ENCODE results near the gene PFN3. TPM values are rescaled to one million over a fixed set of nuclear protein-coding genes. Genes with fewer than 3 reads are reported as not detected.

PFN3 gene
- total and polyA plus RNA-seq, 2 of the 4 experiments (the other 2 are of a cell fraction), result not detected

DNA sequence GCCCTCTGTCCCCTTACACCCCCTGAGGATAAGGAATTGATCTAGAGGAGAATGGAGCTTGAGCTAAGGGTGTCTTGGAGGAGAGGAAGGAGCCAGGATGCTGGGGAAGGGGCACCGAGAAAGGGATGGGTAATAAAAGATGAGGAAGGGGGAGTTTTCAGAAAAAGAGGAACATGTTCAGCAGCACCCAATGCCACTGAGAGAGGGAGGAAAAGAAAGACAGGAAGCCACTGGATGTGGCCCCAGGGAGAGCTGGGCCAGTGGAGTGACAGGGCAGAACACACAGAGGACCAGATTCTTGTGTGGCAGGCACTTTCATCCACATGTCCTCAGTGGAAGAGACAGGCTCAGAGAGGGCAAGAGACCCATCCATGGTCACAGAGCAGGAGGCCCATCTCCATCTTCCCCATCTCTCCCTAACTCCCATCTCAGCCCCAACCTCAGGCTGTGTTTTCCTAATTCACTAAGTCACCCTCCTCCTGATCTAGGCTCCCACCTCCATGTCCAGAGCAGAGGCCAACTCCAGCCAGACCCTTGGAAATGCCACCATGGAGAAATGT, 7.2 kb downstream of the PFN3 start:
- intact Hi-C loops (cut with micrococcal nuclease), result no loop called here
- no peak overlapping the region for H4K91ac ChIP-seq (ENCODE audit: insufficient read depth, low read depth, low read length)
- no TSS peak for BruUV-seq (replicated peaks)

More for the DNA sequence above, 7.2 kb downstream of the PFN3 start:
- Histone ChIP-seq H3K18ac (ENCODE audit: low read depth, low read length) (no peak overlapping the region), H3K9me1 (ENCODE audit: insufficient read depth, low read length) (peaks cover 13% of the 10 kb centered on the region), H3K79me1 (ENCODE audit: low read depth in 1 of 2, low read length in 2 of 2) (peaks cover 0 to 2% of the 10 kb centered on the region in 2 experiments; a peak in 1 of 4 replicates), H3K27me3 (ENCODE audit: control insufficient read depth, insufficient read depth, low read length) (peaks cover 40% of the 10 kb centered on the region), H2BK20ac (ENCODE audit: low read depth, low read length) (no peak overlapping the region), H3K27ac (ENCODE audit: insufficient read depth, low read length) (no peak overlapping the region), H2BK120ac (ENCODE audit: low read depth, low read length) (no peak overlapping the region), H3K14ac (replicated peaks; ENCODE audit: low read depth, low read length) (no peak overlapping the region), H4K8ac (ENCODE audit: low read depth in 2 of 2, low read length in 2 of 2) (no peak overlapping the region), H2AFZ (replicated peaks; ENCODE audit: low read length, poor library complexity) (no peak overlapping the region), H3K4me1 (ENCODE audit: control insufficient read depth, insufficient read depth, low read length) (peaks cover 16% of the 10 kb centered on the region), H3K9ac (ENCODE audit: low read depth, low read length) (no peak overlapping the region), H4K5ac (ENCODE audit: low read depth, low read length) (no peak overlapping the region), H3K4me2 (ENCODE audit: low read depth, low read length) (no peak overlapping the region), H2BK5ac (ENCODE audit: low read depth, low read length, poor library complexity, severe bottlenecking) (no peak overlapping the region), H2AK5ac (ENCODE audit: low read depth, low read length) (no peak overlapping the region; the same call in 1 of the 2 replicates), H3K56ac (ENCODE audit: extremely low read depth, insufficient read depth, low read length) (no peak overlapping the region), H2AK9ac (replicated peaks; ENCODE audit: low read depth, low read length, poor library complexity) (no peak overlapping the region), H3K36me3 (ENCODE audit: control insufficient read depth, insufficient read depth, low read length) (no peaks in the 10 kb centered on the region), H3K9me3 (ENCODE audit: control insufficient read depth, insufficient read depth, low read length) (no peaks in the 10 kb centered on the region), H4K20me1 (ENCODE audit: insufficient read depth, low read length) (peaks cover 19% of the 10 kb centered on the region), H3K4me3 (ENCODE audit: insufficient read depth, low read depth, low read length) (no peak overlapping the region), H2BK15ac (ENCODE audit: low read depth, low read length) (no peak overlapping the region), H3K23ac (ENCODE audit: low read depth, low read length) (no peak overlapping the region), H3K4ac (ENCODE audit: low read depth, low read length) (no peak overlapping the region)
- ATAC-seq (ENCODE audit: low read depth), result no peak
- DNase-seq, result no peak
- WGBS, 2 experiments (ENCODE audit: extremely low coverage in 2 of 2, insufficient read length in 1 of 2), result no CpG with 5 or more reads among the region's 1 CpG
- ChIA-PET POLR2A (ENCODE audit: unreplicated experiment) (no interaction called here), CTCF (interaction anchor here (0.7 to 4.9 kb wide), 3 partner anchors 10 to 83 kb away, joined by 4 to 56 read pairs (median 4); partner anchors contain the start of gene PFN3)
- in situ Hi-C loops (cut with MboI; ENCODE audit: low sequenced_read_pairs) (no loop called here), dilution Hi-C loops (cut with HindIII; ENCODE audit: low sequenced_read_pairs, unreplicated experiment) (no loop called here)
- TF ChIP-seq CEBPB (IDR thresholded peaks at IDR 0.05; ENCODE audit: low read depth, low read length), result no peak
- no peak for TF ChIP-seq ELK1 (IDR thresholded peaks at IDR 0.05; ENCODE audit: borderline replicate concordance, low read depth, low read length)
- no peak for TF ChIP-seq POLR2A (IDR thresholded peaks at IDR 0.05; ENCODE audit: low read depth, low read length)
- no peak for TF ChIP-seq MAZ (IDR thresholded peaks at IDR 0.05; ENCODE audit: borderline replicate concordance, low read depth, low read length)
- no peak for TF ChIP-seq RFX5 (IDR thresholded peaks at IDR 0.05; ENCODE audit: low read depth, low read length)
- TF ChIP-seq NFE2L2 (IDR thresholded peaks at IDR 0.05; ENCODE audit: low read depth, low read length), result no peak
- TF ChIP-seq, protein P1, sequence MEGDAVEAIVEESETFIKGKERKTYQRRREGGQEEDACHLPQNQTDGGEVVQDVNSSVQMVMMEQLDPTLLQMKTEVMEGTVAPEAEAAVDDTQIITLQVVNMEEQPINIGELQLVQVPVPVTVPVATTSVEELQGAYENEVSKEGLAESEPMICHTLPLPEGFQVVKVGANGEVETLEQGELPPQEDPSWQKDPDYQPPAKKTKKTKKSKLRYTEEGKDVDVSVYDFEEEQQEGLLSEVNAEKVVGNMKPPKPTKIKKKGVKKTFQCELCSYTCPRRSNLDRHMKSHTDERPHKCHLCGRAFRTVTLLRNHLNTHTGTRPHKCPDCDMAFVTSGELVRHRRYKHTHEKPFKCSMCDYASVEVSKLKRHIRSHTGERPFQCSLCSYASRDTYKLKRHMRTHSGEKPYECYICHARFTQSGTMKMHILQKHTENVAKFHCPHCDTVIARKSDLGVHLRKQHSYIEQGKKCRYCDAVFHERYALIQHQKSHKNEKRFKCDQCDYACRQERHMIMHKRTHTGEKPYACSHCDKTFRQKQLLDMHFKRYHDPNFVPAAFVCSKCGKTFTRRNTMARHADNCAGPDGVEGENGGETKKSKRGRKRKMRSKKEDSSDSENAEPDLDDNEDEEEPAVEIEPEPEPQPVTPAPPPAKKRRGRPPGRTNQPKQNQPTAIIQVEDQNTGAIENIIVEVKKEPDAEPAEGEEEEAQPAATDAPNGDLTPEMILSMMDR (conservative IDR thresholded peaks at IDR 0.05; ENCODE audit: low read depth, low read length), result no peak

Data from IMR-90 (cell line).